Central memory CD8-positive, alpha-beta T cell (primary cell): ENCODE measurements around the gene OLFML2B.
A peak's percentile ranks its signal among the peaks of the same experiment; 100 is the strongest.
"Not testable (repeated sequence)": the region's sequence is repeated elsewhere in the genome, so short reads cannot be mapped to it uniquely, and the experiment has no call there.

Experiments used
- ATAC-seq: fragments of 150-1000 bp; cut with Tn5 transposase; replicated peaks from 2 replicates; pipeline ENCODE4 v1.10.0; 2022; ENCODE audit warnings: mild to moderate bottlenecking, moderate FRiP score, moderate number of reproducible peaks; ENCODE audit not compliant: poor library complexity, severe bottlenecking; ENCODE audit errors: extremely low read depth
- DNase-seq, 2 donors: peaks; one replicate each; pipeline ENCODE4 v3.0.0; 2021; ENCODE audit warnings: low spot score in 2 of 2
- H3K27ac Mint-ChIP-seq: one replicate; pipeline ENCODE4 v1.8.0; 2022; ENCODE audit warnings: low read depth, mild to moderate bottlenecking, moderate library complexity, mixed read lengths
- H3K27me3 Mint-ChIP-seq: one replicate; pipeline ENCODE4 v1.8.0; 2022; ENCODE audit warnings: mixed read lengths
- H3K36me3 Mint-ChIP-seq: one replicate; pipeline ENCODE4 v1.8.0; 2022; ENCODE audit warnings: mild to moderate bottlenecking, moderate library complexity, mixed read lengths; ENCODE audit not compliant: insufficient read depth
- H3K4me1 Mint-ChIP-seq: one replicate; pipeline ENCODE4 v1.8.0; 2022; ENCODE audit warnings: mixed read lengths
- H3K4me3 Mint-ChIP-seq: one replicate; pipeline ENCODE4 v1.8.0; 2022; ENCODE audit warnings: mild to moderate bottlenecking, moderate library complexity, mixed read lengths
- H3K9me3 Mint-ChIP-seq: one replicate; pipeline ENCODE4 v1.8.0; 2022; ENCODE audit warnings: mixed read lengths

Gene OLFML2B

GRCh38 chr1:162028726-162029125 is 5.1 kb upstream of the OLFML2B start:
- H3K27me3 Mint-ChIP-seq = peaks cover 93% of the 10 kb centered on the region
- ATAC-seq = no peak
- no peaks in the 10 kb centered on the region for H3K36me3 Mint-ChIP-seq
- no peaks in the 10 kb centered on the region for H3K9me3 Mint-ChIP-seq
- H3K4me1 Mint-ChIP-seq = peaks cover 8% of the 10 kb centered on the region
- H3K4me3 Mint-ChIP-seq = no peak overlapping the region
- no peak overlapping the region for H3K27ac Mint-ChIP-seq
- DNase-seq = no peak

GRCh38 chr1:162026881-162027280 is 3.2 kb upstream of the OLFML2B start:
- no peak for DNase-seq
- Mint-ChIP-seq H3K27me3 (peaks cover 93% of the 10 kb centered on the region), H3K4me1 (peaks cover 14% of the 10 kb centered on the region), H3K36me3 (no peaks in the 10 kb centered on the region), H3K9me3 (no peaks in the 10 kb centered on the region), H3K4me3 (no peak overlapping the region), H3K27ac (no peak overlapping the region)
- ATAC-seq = no peak

GRCh38 chr1:162025541-162025940 is 1.9 kb upstream of the OLFML2B start:
- ATAC-seq (no peak), DNase-seq (no peak)
- H3K9me3 Mint-ChIP-seq = no peaks in the 10 kb centered on the region
- no peak overlapping the region for H3K4me3 Mint-ChIP-seq
- no peak overlapping the region for H3K27ac Mint-ChIP-seq
- H3K36me3 Mint-ChIP-seq = no peaks in the 10 kb centered on the region
- peaks cover 14% of the 10 kb centered on the region for H3K4me1 Mint-ChIP-seq
- H3K27me3 Mint-ChIP-seq = peaks cover 93% of the 10 kb centered on the region

GRCh38 chr1:162023181-162023546 is 505 bp downstream of the OLFML2B start:
- Mint-ChIP-seq H3K27ac (no peak overlapping the region), H3K27me3 (peaks cover 78% of the 10 kb centered on the region), H3K36me3 (no peaks in the 10 kb centered on the region), H3K4me1 (peaks cover 14% of the 10 kb centered on the region), H3K9me3 (no peaks in the 10 kb centered on the region), H3K4me3 (peak overlapping the region; percentile 90)
- ATAC-seq = no peak
- DNase-seq = no peak

GRCh38 chr1:162022626-162023025 is 1.0 kb downstream of the OLFML2B start:
- Mint-ChIP-seq H3K4me3 (peak overlapping the region; percentile 90), H3K27me3 (peaks cover 77% of the 10 kb centered on the region), H3K4me1 (peaks cover 14% of the 10 kb centered on the region), H3K27ac (no peak overlapping the region), H3K36me3 (no peaks in the 10 kb centered on the region), H3K9me3 (no peaks in the 10 kb centered on the region)
- no peak for DNase-seq
- ATAC-seq = no peak

GRCh38 chr1:162021124-162021523 is 2.5 kb downstream of the OLFML2B start:
- Mint-ChIP-seq H3K4me3 (no peak overlapping the region), H3K9me3 (no peaks in the 10 kb centered on the region), H3K4me1 (peaks cover 14% of the 10 kb centered on the region), H3K27me3 (peaks cover 77% of the 10 kb centered on the region), H3K36me3 (no peaks in the 10 kb centered on the region), H3K27ac (no peak overlapping the region)
- DNase-seq (no peak), ATAC-seq (no peak)

- H3K27ac Mint-ChIP-seq = no peak overlapping the region
- peaks cover 77% of the 10 kb centered on the region for H3K27me3 Mint-ChIP-seq
Observed at GRCh38 chr1:162020150-162020549, 3.5 kb downstream of the OLFML2B start.

GRCh38 chr1:162019446-162019845 is 4.2 kb downstream of the OLFML2B start:
- ATAC-seq (no peak), DNase-seq (no peak)
- Mint-ChIP-seq H3K27me3 (peaks cover 70% of the 10 kb centered on the region), H3K4me1 (peaks cover 12% of the 10 kb centered on the region), H3K9me3 (no peaks in the 10 kb centered on the region), H3K4me3 (no peak overlapping the region), H3K27ac (no peak overlapping the region), H3K36me3 (no peaks in the 10 kb centered on the region)

More at GRCh38 chr1:162020150-162020549, 3.5 kb downstream of the OLFML2B start:
- DNase-seq (no peak), ATAC-seq (no peak)
- no peaks in the 10 kb centered on the region for H3K9me3 Mint-ChIP-seq
- no peaks in the 10 kb centered on the region for H3K36me3 Mint-ChIP-seq
- no peak overlapping the region for H3K4me3 Mint-ChIP-seq
- H3K4me1 Mint-ChIP-seq = peaks cover 14% of the 10 kb centered on the region

- no peak for DNase-seq
Observed at GRCh38 chr1:162019006-162019405, 4.7 kb downstream of the OLFML2B start.

GRCh38 chr1:162018418-162018817 is 5.3 kb downstream of the OLFML2B start:
- H3K9me3 Mint-ChIP-seq = no peaks in the 10 kb centered on the region
- H3K4me1 Mint-ChIP-seq = peaks cover 3% of the 10 kb centered on the region
- H3K4me3 Mint-ChIP-seq = no peak overlapping the region
- DNase-seq = no peak
- H3K27me3 Mint-ChIP-seq = peaks cover 60% of the 10 kb centered on the region
- ATAC-seq = no peak
- H3K27ac Mint-ChIP-seq = no peak overlapping the region
- no peaks in the 10 kb centered on the region for H3K36me3 Mint-ChIP-seq

More at GRCh38 chr1:162019006-162019405, 4.7 kb downstream of the OLFML2B start:
- Mint-ChIP-seq H3K4me1 (peaks cover 7% of the 10 kb centered on the region), H3K9me3 (no peaks in the 10 kb centered on the region), H3K27me3 (peaks cover 66% of the 10 kb centered on the region), H3K27ac (no peak overlapping the region), H3K4me3 (no peak overlapping the region), H3K36me3 (no peaks in the 10 kb centered on the region)
- ATAC-seq = no peak

- H3K4me1 Mint-ChIP-seq, H3K9me3 Mint-ChIP-seq, H3K4me3 Mint-ChIP-seq, H3K36me3 Mint-ChIP-seq, H3K27ac Mint-ChIP-seq, DNase-seq, ATAC-seq: not testable (repeated sequence)
- H3K27me3 Mint-ChIP-seq = peaks cover 54% of the 10 kb centered on the region
Observed at GRCh38 chr1:162017791-162018190, 5.9 kb downstream of the OLFML2B start.

GRCh38 chr1:162016631-162017030 is 7.0 kb downstream of the OLFML2B start:
- Mint-ChIP-seq H3K4me3 (no peak overlapping the region), H3K27me3 (peaks cover 42% of the 10 kb centered on the region), H3K4me1 (no peaks in the 10 kb centered on the region), H3K36me3 (no peaks in the 10 kb centered on the region), H3K27ac (no peak overlapping the region), H3K9me3 (no peaks in the 10 kb centered on the region)
- no peak for DNase-seq
- no peak for ATAC-seq

- H3K4me1 Mint-ChIP-seq = no peaks in the 10 kb centered on the region
- H3K27ac Mint-ChIP-seq = no peak overlapping the region
- H3K9me3 Mint-ChIP-seq = no peaks in the 10 kb centered on the region
- no peak for DNase-seq
- H3K27me3 Mint-ChIP-seq = peaks cover 41% of the 10 kb centered on the region
- H3K36me3 Mint-ChIP-seq = no peaks in the 10 kb centered on the region
- no peak for ATAC-seq
- no peak overlapping the region for H3K4me3 Mint-ChIP-seq
Observed at GRCh38 chr1:162015196-162015595, 8.5 kb downstream of the OLFML2B start.

- Mint-ChIP-seq H3K27me3 (peaks cover 43% of the 10 kb centered on the region), H3K27ac (no peak overlapping the region)
Observed at GRCh38 chr1:162014202-162014601, 9.5 kb downstream of the OLFML2B start.

More at GRCh38 chr1:162014202-162014601, 9.5 kb downstream of the OLFML2B start:
- H3K4me1 Mint-ChIP-seq = no peaks in the 10 kb centered on the region
- DNase-seq = no peak
- no peak overlapping the region for H3K4me3 Mint-ChIP-seq
- H3K9me3 Mint-ChIP-seq = no peaks in the 10 kb centered on the region
- no peak for ATAC-seq
- H3K36me3 Mint-ChIP-seq = no peaks in the 10 kb centered on the region
